GM12892 (cell line): ENCODE measurements around the gene METTL26.

ENCODE experiments used
- POLR2A ChIP-seq: IDR thresholded peaks from 2 replicates; pipeline ENCODE4 v1.6.1; 2011; ENCODE audit warnings: low read depth, low read length, control low read depth
- POLR2AphosphoS5 ChIP-seq: IDR thresholded peaks from 2 replicates; pipeline ENCODE4 v1.6.1; 2011; ENCODE audit warnings: low read depth, low read length, control low read depth

DNA sequence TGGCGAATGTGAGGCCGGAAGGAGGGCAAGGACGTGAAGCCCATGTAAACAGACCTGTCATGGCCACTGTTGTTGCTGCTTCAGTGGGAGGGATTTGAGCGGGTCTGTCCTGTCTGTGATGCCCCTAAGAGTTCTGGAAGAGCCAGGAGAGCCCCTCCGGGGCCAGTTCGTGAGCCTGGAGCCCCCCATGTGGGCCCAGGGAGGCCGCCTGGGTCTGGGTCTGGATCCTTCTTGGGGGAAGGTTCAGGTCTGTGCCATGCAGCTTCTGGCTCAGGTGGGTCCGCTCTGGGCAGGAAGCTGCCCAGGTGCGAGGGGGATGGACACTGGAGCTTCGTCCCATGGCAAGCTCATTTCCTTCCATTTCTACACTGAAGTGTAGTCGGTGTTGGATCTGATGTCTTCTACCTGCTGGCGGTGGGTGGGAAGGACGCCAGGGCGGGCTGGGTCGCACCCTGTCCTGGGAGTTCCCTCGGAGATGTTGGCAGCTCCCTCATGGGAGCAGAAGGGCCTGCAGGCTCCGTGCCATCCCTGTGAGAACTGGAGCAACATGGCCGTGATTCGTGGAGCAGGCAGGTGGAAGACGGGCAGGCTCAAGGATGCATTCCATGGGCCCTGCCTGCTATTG lies 16.5 kb downstream of the METTL26 start:
- TF ChIP-seq POLR2A (no peak), POLR2AphosphoS5 (no peak)
